ENCODE measurements around the gene KRT33A. TPM values are rescaled to one million over a fixed set of nuclear protein-coding genes. Genes with fewer than 3 reads are reported as not detected.
"Not testable (repeated sequence)": the region's sequence is repeated elsewhere in the genome, so short reads cannot be mapped to it uniquely, and the experiment has no call there.

Gene KRT33A
- total RNA-seq, 1 experiment from 2014 or later, result not detected

DNA sequence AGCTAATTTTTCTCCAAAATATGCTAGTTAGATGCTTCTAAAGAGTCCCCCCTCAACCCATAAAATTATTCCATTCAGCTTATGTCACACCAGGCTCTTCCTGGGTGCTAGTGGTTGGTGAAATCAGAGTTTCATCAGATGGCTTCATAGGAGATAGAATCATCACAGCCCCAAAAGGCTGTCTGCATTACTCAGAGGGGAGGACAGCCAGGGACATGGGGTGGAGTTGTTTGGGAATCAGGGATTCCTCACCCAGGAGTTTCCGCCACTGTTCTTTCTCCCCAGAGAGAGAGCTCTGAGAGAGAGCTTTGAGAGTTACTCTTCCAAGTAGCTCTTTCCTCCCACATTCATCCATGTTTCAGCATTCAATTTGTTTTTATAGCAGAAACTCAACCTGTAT is 31.8 kb upstream of the KRT33A start:
- peaks cover 9% of the 10 kb centered on the region for H3K27me3 Mint-ChIP-seq (ENCODE audit: low read depth)
- H3K4me1 ChIP-seq (ENCODE audit: insufficient read depth, low read length), result peaks cover 5% of the 10 kb centered on the region; the same call in 1 of the 2 replicates
- no CpG with 5 or more reads among the region's 1 CpG for WGBS (ENCODE audit: extremely low coverage, insufficient read length, low lambda C conversion rate)
- H3K27ac Mint-ChIP-seq, result no peak overlapping the region
- TF ChIP-seq, protein P1, sequence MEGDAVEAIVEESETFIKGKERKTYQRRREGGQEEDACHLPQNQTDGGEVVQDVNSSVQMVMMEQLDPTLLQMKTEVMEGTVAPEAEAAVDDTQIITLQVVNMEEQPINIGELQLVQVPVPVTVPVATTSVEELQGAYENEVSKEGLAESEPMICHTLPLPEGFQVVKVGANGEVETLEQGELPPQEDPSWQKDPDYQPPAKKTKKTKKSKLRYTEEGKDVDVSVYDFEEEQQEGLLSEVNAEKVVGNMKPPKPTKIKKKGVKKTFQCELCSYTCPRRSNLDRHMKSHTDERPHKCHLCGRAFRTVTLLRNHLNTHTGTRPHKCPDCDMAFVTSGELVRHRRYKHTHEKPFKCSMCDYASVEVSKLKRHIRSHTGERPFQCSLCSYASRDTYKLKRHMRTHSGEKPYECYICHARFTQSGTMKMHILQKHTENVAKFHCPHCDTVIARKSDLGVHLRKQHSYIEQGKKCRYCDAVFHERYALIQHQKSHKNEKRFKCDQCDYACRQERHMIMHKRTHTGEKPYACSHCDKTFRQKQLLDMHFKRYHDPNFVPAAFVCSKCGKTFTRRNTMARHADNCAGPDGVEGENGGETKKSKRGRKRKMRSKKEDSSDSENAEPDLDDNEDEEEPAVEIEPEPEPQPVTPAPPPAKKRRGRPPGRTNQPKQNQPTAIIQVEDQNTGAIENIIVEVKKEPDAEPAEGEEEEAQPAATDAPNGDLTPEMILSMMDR (conservative IDR thresholded peaks at IDR 0.05), result no peak
- H4K91ac ChIP-seq (ENCODE audit: insufficient read length, low read depth, low read length), result no peak overlapping the region
- no peak overlapping the region for H3K4ac ChIP-seq (ENCODE audit: low read depth, low read length)
- H3K23ac ChIP-seq (ENCODE audit: insufficient read length, low read depth, low read length), result no peak overlapping the region
- H3K4me1 Mint-ChIP-seq, result peaks cover 0 to 8% of the 10 kb centered on the region in 2 experiments; a peak in 2 of 4 replicates
- peaks cover 0 to 4% (median 0%) of the 10 kb centered on the region in 3 experiments; a peak in 1 of 7 replicates for H3K36me3 Mint-ChIP-seq (ENCODE audit: insufficient read depth in 1 of 3, low read depth in 3 of 3)
- H4K8ac ChIP-seq (replicated peaks; ENCODE audit: insufficient read length, low read depth, low read length), result no peak overlapping the region
- H3K27me3 ChIP-seq (ENCODE audit: insufficient read depth, low read length), result no peaks in the 10 kb centered on the region
- H4K20me1 ChIP-seq (ENCODE audit: control insufficient read depth, insufficient read depth, insufficient read length), result no peaks in the 10 kb centered on the region
- H2BK120ac ChIP-seq (ENCODE audit: low read depth, low read length, poor library complexity, severe bottlenecking), result no peak overlapping the region
- no peak overlapping the region for H2BK15ac ChIP-seq (ENCODE audit: low read depth, low read length)
- H2BK5ac ChIP-seq (ENCODE audit: insufficient read length, low read length), result no peak overlapping the region
- no peak overlapping the region for H3K56ac ChIP-seq (ENCODE audit: insufficient read length, low read depth, low read length)
- H3K14ac ChIP-seq (ENCODE audit: insufficient read depth, low read length), result no peak overlapping the region
- no peak overlapping the region for H3K18ac ChIP-seq (ENCODE audit: insufficient read length, low read depth, low read length)
- H4K5ac ChIP-seq (ENCODE audit: insufficient read length, low read depth, low read length), result no peak overlapping the region
- no peaks in the 10 kb centered on the region for H3K79me1 ChIP-seq (ENCODE audit: insufficient read depth, low read depth, low read length, poor library complexity, severe bottlenecking)
- no peak overlapping the region for H2BK12ac ChIP-seq (ENCODE audit: insufficient read length, low read depth, low read length)
- no peak for DNase-seq
- H3K9me3 Mint-ChIP-seq, result peaks cover 0 to 13% of the 10 kb centered on the region in 2 experiments; a peak in 3 of 5 replicates
- H2AFZ ChIP-seq (ENCODE audit: low read length), result no peak overlapping the region
- H3K23me2 ChIP-seq (ENCODE audit: insufficient read length, low read depth, low read length, poor library complexity, severe bottlenecking), result no peaks in the 10 kb centered on the region
- H2BK20ac ChIP-seq (ENCODE audit: low read depth, low read length, poor library complexity, severe bottlenecking), result no peak overlapping the region
- H3K79me2 ChIP-seq (ENCODE audit: insufficient read depth, low read length), result no peaks in the 10 kb centered on the region
- no peak overlapping the region for H3T11ph ChIP-seq (ENCODE audit: low read length)
- no peak overlapping the region for H3K4me3 Mint-ChIP-seq
- no peak overlapping the region for H3K4me2 ChIP-seq (ENCODE audit: insufficient read depth, insufficient read length, low read length)
- no peak overlapping the region for H3K9ac ChIP-seq (ENCODE audit: extremely low read depth, insufficient read length, low read length)
- no peak overlapping the region for H3K27ac ChIP-seq (ENCODE audit: insufficient read length, low read depth, low read length)
- H3K9me3 ChIP-seq (ENCODE audit: control insufficient read depth, low read depth, low read length), result no peaks in the 10 kb centered on the region
- H2AK5ac ChIP-seq (ENCODE audit: insufficient read length, low read length), result no peak overlapping the region

DNA sequence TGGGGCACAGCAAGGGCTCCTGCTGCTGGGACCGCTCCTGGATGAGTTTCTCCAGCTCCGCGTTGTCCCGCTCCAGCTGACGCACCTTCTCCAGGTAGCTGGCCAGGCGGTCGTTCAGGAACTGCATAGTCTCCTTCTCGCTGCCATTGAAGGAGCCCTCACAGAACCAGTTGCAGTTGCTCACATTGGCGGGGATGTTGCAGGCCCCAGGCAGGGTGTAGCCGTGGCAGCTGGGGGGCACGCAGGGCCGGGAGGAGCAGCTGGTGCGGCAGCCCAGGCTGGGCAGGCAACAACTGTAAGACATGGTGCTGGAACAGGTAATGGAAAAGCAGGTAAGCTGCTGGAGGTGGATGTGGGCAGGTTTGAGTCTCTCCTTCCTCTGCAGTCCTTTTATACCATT is 31.3 kb upstream of the KRT33A start, which contains the start of gene KRT34:
Gene KRT34, minus strand, starts transcription at position 364 of the 400 bp plus-strand sequence. Its CDS starts 60 bp downstream, at position 304.
- H2AFZ ChIP-seq (ENCODE audit: low read length); H3K79me2 ChIP-seq (ENCODE audit: insufficient read depth, low read length); H4K20me1 ChIP-seq (ENCODE audit: control insufficient read depth, insufficient read depth, insufficient read length); H3K27ac ChIP-seq (ENCODE audit: insufficient read length, low read depth, low read length); H4K8ac ChIP-seq (replicated peaks; ENCODE audit: insufficient read length, low read depth, low read length); H3T11ph ChIP-seq (ENCODE audit: low read length); H2BK5ac ChIP-seq (ENCODE audit: insufficient read length, low read length); H3K4ac ChIP-seq (ENCODE audit: low read depth, low read length); H3K4me2 ChIP-seq (ENCODE audit: insufficient read depth, insufficient read length, low read length); H3K9ac ChIP-seq (ENCODE audit: extremely low read depth, insufficient read length, low read length); H3K18ac ChIP-seq (ENCODE audit: insufficient read length, low read depth, low read length); H3K79me1 ChIP-seq (ENCODE audit: insufficient read depth, low read depth, low read length, poor library complexity, severe bottlenecking); H4K5ac ChIP-seq (ENCODE audit: insufficient read length, low read depth, low read length); H3K27ac Mint-ChIP-seq; H3K36me3 Mint-ChIP-seq (ENCODE audit: insufficient read depth in 1 of 3, low read depth in 3 of 3); DNase-seq; H2BK120ac ChIP-seq (ENCODE audit: low read depth, low read length, poor library complexity, severe bottlenecking); H2AK5ac ChIP-seq (ENCODE audit: insufficient read length, low read length); H4K91ac ChIP-seq (ENCODE audit: insufficient read length, low read depth, low read length); H3K9me3 ChIP-seq (ENCODE audit: control insufficient read depth, low read depth, low read length); H3K4me1 Mint-ChIP-seq; H3K27me3 ChIP-seq (ENCODE audit: insufficient read depth, low read length); H2BK20ac ChIP-seq (ENCODE audit: low read depth, low read length, poor library complexity, severe bottlenecking); H3K23me2 ChIP-seq (ENCODE audit: insufficient read length, low read depth, low read length, poor library complexity, severe bottlenecking); H3K23ac ChIP-seq (ENCODE audit: insufficient read length, low read depth, low read length); H3K56ac ChIP-seq (ENCODE audit: insufficient read length, low read depth, low read length); H3K4me3 Mint-ChIP-seq; H3K14ac ChIP-seq (ENCODE audit: insufficient read depth, low read length); H2BK15ac ChIP-seq (ENCODE audit: low read depth, low read length); H2BK12ac ChIP-seq (ENCODE audit: insufficient read length, low read depth, low read length); H3K4me1 ChIP-seq (ENCODE audit: insufficient read depth, low read length); H3K27me3 Mint-ChIP-seq (ENCODE audit: low read depth): not testable (repeated sequence)
- peaks cover 0 to 11% of the 10 kb centered on the region in 2 experiments; a peak in 3 of 5 replicates for H3K9me3 Mint-ChIP-seq
- no CpG with 5 or more reads among the region's 13 CpGs for WGBS (ENCODE audit: extremely low coverage, insufficient read length, low lambda C conversion rate)
